Right cardiac atrium (tissue), 5 donors: ENCODE results near the gene AKR1E2. TPM values are rescaled to one million over a fixed set of nuclear protein-coding genes. Genes with fewer than 3 reads are reported as not detected.

Experiments used
- ATAC-seq, 2 donors: fragments of 200-7000 bp; cut with Tn5 transposase; one replicate each; pipeline versions ENCODE4 v1.8.0 to v1.9.1; 2020; ENCODE audit warnings: moderate library complexity in 2 of 2, mild to moderate bottlenecking in 1 of 2
- DNase-seq, 3 donors: peaks; one replicate each; pipeline ENCODE4 v3.0.0-alpha.2; 2020
- H3K27ac ChIP-seq: one replicate; pipeline ENCODE4 v1.5.1; 2013; ENCODE audit warnings: mild to moderate bottlenecking, low read length, control low read depth, moderate library complexity
- H3K27me3 ChIP-seq: one replicate; pipeline ENCODE4 v1.6.1; 2013; ENCODE audit not compliant: control insufficient read depth, insufficient read depth
- H3K4me1 ChIP-seq: one replicate; pipeline ENCODE4 v1.6.1; 2013; ENCODE audit warnings: low read length; ENCODE audit not compliant: control insufficient read depth, insufficient read depth
- H3K4me3 ChIP-seq: one replicate; pipeline ENCODE4 v1.5.1; 2013; ENCODE audit warnings: low read length, control low read depth
- H3K9me3 ChIP-seq: one replicate; pipeline ENCODE4 v1.6.1; 2013; ENCODE audit warnings: low read length; ENCODE audit not compliant: control insufficient read depth
- WGBS: extraction: QIAGEN DNeasy Blood & Tissue Kit; methylation state at CpG from one replicate; pipeline ENCODE4 v1.1.7; 2013; 5-methylcytosine and 5-hydroxymethylcytosine counted together
- intact Hi-C, 4 donors: fragments of 100-400 bp; cut with DNase I; formaldehyde crosslinking; loops; one replicate each; pipeline versions ENCODE4 v1.11.0 to v1.14.0; 2022 to 2023
- polyA plus RNA-seq: library from polyadenylated mRNA; stranded (reverse); fragments of 200-250 nt; gene quantifications from one replicate; pipeline ENCODE4 v1.2.3, GENCODE V29; 2013
- total RNA-seq, 4 donors: library from RNA; stranded (reverse); fragmentation: NEBNext Ultra II Directional; extraction: Animal tissue kit (Norgen Biotek cat#: 25700); gene quantifications; one replicate each; pipeline ENCODE4 v1.2.1, GENCODE V29; 2021
- donor health status: healthy with polysubstance abuse.
- donor health status: DM: no; HTN: yes; CAD: no.
- donor health status: DM: no; HTN: no; CAD: no.
- donor health status: DM: no; HTN: yes; CAD: no; lungs with severe emphysema.
- donor health status: DM: yes; HTN: yes; CAD: no.

Gene AKR1E2
- total and polyA plus RNA-seq, 5 donors, result 3.1 to 12.5 (median 7.8) TPM

DNA sequence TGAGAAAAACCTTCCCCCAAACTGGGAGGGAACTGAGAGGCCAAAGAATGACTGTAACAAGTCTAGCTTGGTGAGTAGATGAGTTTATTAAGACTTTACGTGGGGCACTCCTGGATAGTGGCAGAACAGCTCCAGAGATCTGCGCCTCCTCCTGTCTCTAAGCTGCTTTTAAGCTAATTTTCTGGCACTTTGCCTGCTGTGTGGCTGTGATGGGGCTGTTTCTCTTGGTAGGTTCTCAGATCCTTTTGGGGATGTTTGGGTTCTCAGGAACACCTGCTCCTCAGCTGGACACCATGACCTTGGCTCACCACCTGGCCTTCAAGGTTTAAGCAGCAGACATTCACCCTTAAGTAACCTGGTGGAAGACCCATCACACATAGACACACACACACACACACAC lies 68.3 kb downstream of the AKR1E2 start:
- WGBS, result 87% methylated on average over 2 of the region's 2 CpGs
- intact Hi-C loops, result no loop called here
- H3K27me3 ChIP-seq, result no peaks in the 10 kb centered on the region
- no peaks in the 10 kb centered on the region for H3K9me3 ChIP-seq
- ATAC-seq (no peak), DNase-seq (no peak)
- H3K4me1 ChIP-seq, result peaks cover 4% of the 10 kb centered on the region
- H3K4me3 ChIP-seq, result no peak overlapping the region
- H3K27ac ChIP-seq, result peak overlapping the region; percentile 42

Other genes starting within 250 kb of the AKR1E2 start
- 100 to 1,000 TPM in 3 of 4 donors, 10 to 100 TPM in 1; 51.5 to 176 (median 159) TPM for gene AKR1C1, start 137.2 kb downstream of the AKR1E2 start, total RNA-seq
- 99.1 TPM for gene AKR1C1, start 137.2 kb downstream of the AKR1E2 start, polyA plus RNA-seq
- 100 to 1,000 TPM in 2 of 4 donors, 10 to 100 TPM in 2; 22.7 to 261 (median 128) TPM for gene AKR1C2, start 177.7 kb downstream of the AKR1E2 start, total RNA-seq
- 52.0 TPM for gene AKR1C2, start 177.7 kb downstream of the AKR1E2 start, polyA plus RNA-seq